ENCODE results near the gene PAXX.

The PAXX gene

GRCh38 chr9:137008312-137008711 lies 16.1 kb downstream of the PAXX start:
- DNase-seq (ENCODE audit: low read depth), result no peak
- TF ChIP-seq CTCF (conservative IDR thresholded peaks at IDR 0.05; ENCODE audit: control insufficient read depth, insufficient read depth, low read depth, low read length), result no peak

GRCh38 chr9:137009217-137009616 lies 17.0 kb downstream of the PAXX start:
- no peak for DNase-seq (ENCODE audit: low read depth)
- no peak for TF ChIP-seq CTCF (conservative IDR thresholded peaks at IDR 0.05; ENCODE audit: control insufficient read depth, insufficient read depth, low read depth, low read length)
- H3K4me3 ChIP-seq (ENCODE audit: control insufficient read depth, low read depth, low read length), result no peak overlapping the region

More at GRCh38 chr9:137008312-137008711, 16.1 kb downstream of the PAXX start:
- H3K4me3 ChIP-seq (ENCODE audit: control insufficient read depth, low read depth, low read length), result no peak overlapping the region

GRCh38 chr9:137009938-137010732 lies 17.9 kb downstream of the PAXX start:
- TF ChIP-seq CTCF (conservative IDR thresholded peaks at IDR 0.05; ENCODE audit: control insufficient read depth, insufficient read depth, low read depth, low read length), result no peak
- DNase-seq (ENCODE audit: low read depth), result no peak
- no peak overlapping the region for H3K4me3 ChIP-seq (ENCODE audit: control insufficient read depth, low read depth, low read length)

- no peak for TF ChIP-seq CTCF (conservative IDR thresholded peaks at IDR 0.05; ENCODE audit: control insufficient read depth, insufficient read depth, low read depth, low read length)
- H3K4me3 ChIP-seq (ENCODE audit: control insufficient read depth, low read depth, low read length), result no peak overlapping the region
- DNase-seq (ENCODE audit: low read depth), result no peak
Measured at GRCh38 chr9:137011156-137011555, 18.9 kb downstream of the PAXX start.

GRCh38 chr9:137011907-137012675 lies 19.9 kb downstream of the PAXX start:
- no peak for DNase-seq (ENCODE audit: low read depth)
- H3K4me3 ChIP-seq (ENCODE audit: control insufficient read depth, low read depth, low read length), result no peak overlapping the region
- no peak for TF ChIP-seq CTCF (conservative IDR thresholded peaks at IDR 0.05; ENCODE audit: control insufficient read depth, insufficient read depth, low read depth, low read length)

GRCh38 chr9:137012694-137013570 lies 20.7 kb downstream of the PAXX start:
- TF ChIP-seq CTCF (conservative IDR thresholded peaks at IDR 0.05; ENCODE audit: control insufficient read depth, insufficient read depth, low read depth, low read length), result no peak
- H3K4me3 ChIP-seq (ENCODE audit: control insufficient read depth, low read depth, low read length), result no peak overlapping the region
- no peak for DNase-seq (ENCODE audit: low read depth)
